ENCODE measurements around the gene CRACR2A.

CRACR2A gene

GRCh38 chr12:3725388-3726115 lies 27.4 kb downstream of the CRACR2A start:
- DNase-seq (ENCODE audit: low read depth in 2 of 2), result no peak

- no peak for DNase-seq (ENCODE audit: low read depth in 2 of 2)
Measured at GRCh38 chr12:3723916-3724805, 28.7 kb downstream of the CRACR2A start.

GRCh38 chr12:3722368-3722767 lies 30.5 kb downstream of the CRACR2A start:
- no peak for DNase-seq (ENCODE audit: low read depth in 2 of 2)

- DNase-seq (ENCODE audit: low read depth in 2 of 2), result no peak
Measured at GRCh38 chr12:3720772-3721171, 32.1 kb downstream of the CRACR2A start.

- no peak for DNase-seq (ENCODE audit: low read depth in 2 of 2)
Measured at GRCh38 chr12:3718100-3718499, 34.8 kb downstream of the CRACR2A start.

GRCh38 chr12:3717283-3717898 lies 35.5 kb downstream of the CRACR2A start:
- no peak for DNase-seq (ENCODE audit: low read depth in 2 of 2)

GRCh38 chr12:3715999-3716398 lies 36.9 kb downstream of the CRACR2A start:
- no peak for DNase-seq (ENCODE audit: low read depth in 2 of 2)

- DNase-seq (ENCODE audit: low read depth in 2 of 2), result no peak
Measured at GRCh38 chr12:3713947-3714346, 39.0 kb downstream of the CRACR2A start.

- no peak for DNase-seq (ENCODE audit: low read depth in 2 of 2)
Measured at GRCh38 chr12:3713483-3713882, 39.4 kb downstream of the CRACR2A start.

- DNase-seq (ENCODE audit: low read depth in 2 of 2), result no peak
Measured at GRCh38 chr12:3712209-3712992, 40.5 kb downstream of the CRACR2A start.

- DNase-seq (ENCODE audit: low read depth in 2 of 2), result no peak
Measured at GRCh38 chr12:3705354-3705675, 47.6 kb downstream of the CRACR2A start.

GRCh38 chr12:3704512-3705353 lies 48.2 kb downstream of the CRACR2A start:
- DNase-seq (ENCODE audit: low read depth in 2 of 2), result no peak

GRCh38 chr12:3700861-3701260 lies 52.0 kb downstream of the CRACR2A start:
- DNase-seq (ENCODE audit: low read depth in 2 of 2), result peak; percentile 64 to 76

- DNase-seq (ENCODE audit: low read depth in 2 of 2), result peak; percentile 89 to 92
Measured at GRCh38 chr12:3698218-3698974, 54.5 kb downstream of the CRACR2A start.

GRCh38 chr12:3697311-3697870 lies 55.5 kb downstream of the CRACR2A start:
- DNase-seq (ENCODE audit: low read depth in 2 of 2), result no peak

- no peak for DNase-seq (ENCODE audit: low read depth in 2 of 2)
Measured at GRCh38 chr12:3694673-3695072, 58.2 kb downstream of the CRACR2A start.

- no peak for DNase-seq (ENCODE audit: low read depth in 2 of 2)
Measured at GRCh38 chr12:3692616-3693365, 60.1 kb downstream of the CRACR2A start.

GRCh38 chr12:3686463-3686862 lies 66.4 kb downstream of the CRACR2A start:
- no peak for DNase-seq (ENCODE audit: low read depth in 2 of 2)

- DNase-seq (ENCODE audit: low read depth in 2 of 2), result no peak
Measured at GRCh38 chr12:3685830-3686229, 67.1 kb downstream of the CRACR2A start.
